HEK293 (cell line): ENCODE data around the gene KLK10.

Source experiments
- CTCF ChIA-PET: fragments of 350-600 bp; formaldehyde crosslinking; extraction: SDS; loops from one replicate; lab custom pipeline; 2021; ENCODE audit warnings: antibody characterized with exemption; lab: Yijun Ruan, JAX
- POLR2A ChIA-PET: fragments of 300-600 bp; formaldehyde crosslinking; extraction: SDS; loops from one replicate; lab custom pipeline; 2020; ENCODE audit warnings: antibody characterized with exemption, inconsistent platforms; lab: Yijun Ruan, JAX
- H3K27ac ChIP-seq: fragments of 200-500 bp; sonication (Bioruptor generic); 2 replicates; pipeline ENCODE4 v1.5.1; 2014; ENCODE audit warnings: low read depth, low read length, control low read depth, inconsistent platforms; ENCODE audit errors: extremely low read depth
- H3K36me3 ChIP-seq, 2 experiments: fragments of 200-500 bp in 1 of 2; sonication (Bioruptor generic) in 1 of 2; 1 replicate in 1 of 2; 2 replicates in 1 of 2; pipeline ENCODE4 v1.5.1; 2014 to 2017; ENCODE audit warnings: inconsistent platforms in 2 of 2, low read length in 2 of 2; ENCODE audit not compliant: control insufficient read depth in 2 of 2, insufficient read depth in 1 of 2
- H3K4me1 ChIP-seq: fragments of 200-500 bp; sonication (Bioruptor generic); 2 replicates; pipeline ENCODE4 v1.5.1; 2014; ENCODE audit warnings: mild to moderate bottlenecking, low read length, inconsistent platforms; ENCODE audit not compliant: control insufficient read depth, insufficient read depth
- H3K4me3 ChIP-seq: 2 replicates; pipeline ENCODE4 v1.5.1; 2011; ENCODE audit warnings: low read depth, mild to moderate bottlenecking, control low read depth, low read length, moderate library complexity
- H3K9me3 ChIP-seq: fragments of 200-500 bp; sonication (Bioruptor generic); 2 replicates; pipeline ENCODE4 v1.5.1; 2014; ENCODE audit warnings: low read depth, low read length, inconsistent platforms; ENCODE audit not compliant: control insufficient read depth, insufficient read depth
- BCL11A ChIP-seq: fragments of 450-650 bp; formaldehyde crosslinking; IDR thresholded peaks from 2 replicates; pipeline ENCODE4 v1.5.1; 2016; ENCODE audit warnings: low read depth, missing biosample characterization, missing genetic modification characterization
- HOXD13 ChIP-seq: sonication (generic); formaldehyde crosslinking; IDR thresholded peaks from 2 replicates; pipeline ENCODE4 v1.8.0; 2022; ENCODE audit warnings: missing genetic modification reagents, borderline replicate concordance
- KLF10 ChIP-seq: fragments of 450-650 bp; IDR thresholded peaks from 2 replicates; pipeline ENCODE4 v1.5.1; 2018; ENCODE audit warnings: missing biosample characterization, mild to moderate bottlenecking, missing genetic modification characterization
- REST ChIP-seq: fragments of 450-650 bp; formaldehyde crosslinking; IDR thresholded peaks from 2 replicates; pipeline ENCODE4 v1.5.1; 2016; ENCODE audit warnings: missing biosample characterization, missing genetic modification characterization
- SCRT1 ChIP-seq: fragments of 450-650 bp; formaldehyde crosslinking; IDR thresholded peaks from 2 replicates; pipeline ENCODE4 v1.5.1; 2016; ENCODE audit warnings: missing biosample characterization, missing genetic modification characterization, borderline replicate concordance
- SP3 ChIP-seq: fragments of 450-650 bp; formaldehyde crosslinking; IDR thresholded peaks from 2 replicates; pipeline ENCODE4 v1.5.1; 2016; ENCODE audit warnings: missing biosample characterization, missing genetic modification characterization
- ZFP41 ChIP-seq: fragments of 450-650 bp; formaldehyde crosslinking; IDR thresholded peaks from 2 replicates; pipeline ENCODE4 v1.5.1; 2016; ENCODE audit warnings: missing biosample characterization, missing genetic modification characterization, borderline replicate concordance
- ZNF121 ChIP-seq: fragments of 450-650 bp; formaldehyde crosslinking; IDR thresholded peaks from 2 replicates; pipeline ENCODE4 v1.5.1; 2016; ENCODE audit warnings: missing biosample characterization, missing genetic modification characterization
- ZNF157 ChIP-seq: fragments of 450-650 bp; formaldehyde crosslinking; IDR thresholded peaks from 2 replicates; pipeline ENCODE4 v1.5.1; 2016; ENCODE audit warnings: missing biosample characterization, missing genetic modification characterization
- ZNF202 ChIP-seq: fragments of 450-650 bp; formaldehyde crosslinking; IDR thresholded peaks from 2 replicates; pipeline ENCODE4 v1.5.1; 2016; ENCODE audit warnings: missing biosample characterization, missing genetic modification characterization, borderline replicate concordance
- ZNF416 ChIP-seq: fragments of 450-650 bp; formaldehyde crosslinking; IDR thresholded peaks from 2 replicates; pipeline ENCODE4 v1.5.1; 2016; ENCODE audit warnings: missing biosample characterization, missing genetic modification characterization
- ZNF510 ChIP-seq: fragments of 450-650 bp; formaldehyde crosslinking; IDR thresholded peaks from 2 replicates; pipeline ENCODE4 v1.5.1; 2018; ENCODE audit warnings: mild to moderate bottlenecking, missing genetic modification characterization, missing biosample characterization; ENCODE audit not compliant: insufficient replicate concordance
- ZNF513 ChIP-seq: fragments of 450-650 bp; IDR thresholded peaks from 2 replicates; pipeline ENCODE4 v1.5.1; 2018; ENCODE audit warnings: missing biosample characterization, missing genetic modification characterization
- ZNF629 ChIP-seq: fragments of 450-650 bp; formaldehyde crosslinking; IDR thresholded peaks from 2 replicates; pipeline ENCODE4 v1.5.1; 2017; ENCODE audit warnings: missing biosample characterization, missing genetic modification characterization
- ZNF791 ChIP-seq: fragments of 450-650 bp; formaldehyde crosslinking; IDR thresholded peaks from 2 replicates; pipeline ENCODE4 v1.5.1; 2016; ENCODE audit warnings: missing biosample characterization, missing genetic modification characterization
- ZSCAN18 ChIP-seq: fragments of 450-650 bp; formaldehyde crosslinking; IDR thresholded peaks from 2 replicates; pipeline ENCODE4 v1.5.1; 2016; ENCODE audit warnings: missing biosample characterization, missing genetic modification characterization
- TF ChIP-seq, protein P1 (sequence below): fragments of 450-650 bp; formaldehyde crosslinking; IDR thresholded peaks from 2 replicates; pipeline ENCODE4 v1.5.1; 2016; ENCODE audit warnings: missing biosample characterization, missing genetic modification characterization
- TF ChIP-seq, protein P2 (sequence below): fragments of 450-650 bp; formaldehyde crosslinking; IDR thresholded peaks from 2 replicates; pipeline ENCODE4 v1.5.0; 2017; ENCODE audit warnings: missing biosample characterization, missing genetic modification characterization, borderline replicate concordance

Gene KLK10

DNA sequence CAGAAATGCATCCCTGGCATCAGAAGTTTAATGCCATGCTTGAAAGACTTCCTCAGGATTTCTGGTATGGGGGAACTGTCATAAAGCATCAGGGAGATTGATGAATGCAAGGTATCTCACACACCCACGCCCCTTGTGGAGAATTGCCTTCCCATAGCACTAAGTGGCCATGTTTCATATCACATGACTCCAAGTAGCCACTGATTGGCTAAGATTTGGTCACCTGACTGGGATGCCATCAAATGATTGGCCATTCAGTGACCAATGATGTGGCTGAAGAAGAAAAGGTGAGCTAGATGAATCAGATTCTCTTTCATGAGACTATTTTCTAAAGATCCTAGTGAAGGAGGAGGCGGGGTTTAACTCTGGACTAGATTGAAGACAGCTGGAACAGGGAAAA, 25.4 kb downstream of the KLK10 start:
- no peaks in the 10 kb centered on the region for H3K9me3 ChIP-seq
- H3K4me3 ChIP-seq, result no peak overlapping the region
- CTCF ChIA-PET, result interaction anchor here (1.2 to 1.3 kb wide), 2 partner anchors 23 to 27 kb away, joined by 3 to 6 read pairs; no protein-coding TSS in a partner anchor
- POLR2A ChIA-PET, result interaction anchor here (0.6 kb wide), 1 partner anchor 8 kb away, joined by 3 read pairs; no protein-coding TSS in a partner anchor
- no peaks in the 10 kb centered on the region for H3K36me3 ChIP-seq
- TF ChIP-seq ZFP41 (tag by site-specific recombination) (no peak), ZNF791 (tag by site-specific recombination) (no peak), ZNF513 (tag by site-specific recombination) (no peak), REST (tag by site-specific recombination) (no peak), ZNF121 (no peak), ZSCAN18 (tag by site-specific recombination) (no peak), SP3 (tag by site-specific recombination) (no peak), KLF10 (tag by site-specific recombination) (no peak)
- TF ChIP-seq, protein P1, sequence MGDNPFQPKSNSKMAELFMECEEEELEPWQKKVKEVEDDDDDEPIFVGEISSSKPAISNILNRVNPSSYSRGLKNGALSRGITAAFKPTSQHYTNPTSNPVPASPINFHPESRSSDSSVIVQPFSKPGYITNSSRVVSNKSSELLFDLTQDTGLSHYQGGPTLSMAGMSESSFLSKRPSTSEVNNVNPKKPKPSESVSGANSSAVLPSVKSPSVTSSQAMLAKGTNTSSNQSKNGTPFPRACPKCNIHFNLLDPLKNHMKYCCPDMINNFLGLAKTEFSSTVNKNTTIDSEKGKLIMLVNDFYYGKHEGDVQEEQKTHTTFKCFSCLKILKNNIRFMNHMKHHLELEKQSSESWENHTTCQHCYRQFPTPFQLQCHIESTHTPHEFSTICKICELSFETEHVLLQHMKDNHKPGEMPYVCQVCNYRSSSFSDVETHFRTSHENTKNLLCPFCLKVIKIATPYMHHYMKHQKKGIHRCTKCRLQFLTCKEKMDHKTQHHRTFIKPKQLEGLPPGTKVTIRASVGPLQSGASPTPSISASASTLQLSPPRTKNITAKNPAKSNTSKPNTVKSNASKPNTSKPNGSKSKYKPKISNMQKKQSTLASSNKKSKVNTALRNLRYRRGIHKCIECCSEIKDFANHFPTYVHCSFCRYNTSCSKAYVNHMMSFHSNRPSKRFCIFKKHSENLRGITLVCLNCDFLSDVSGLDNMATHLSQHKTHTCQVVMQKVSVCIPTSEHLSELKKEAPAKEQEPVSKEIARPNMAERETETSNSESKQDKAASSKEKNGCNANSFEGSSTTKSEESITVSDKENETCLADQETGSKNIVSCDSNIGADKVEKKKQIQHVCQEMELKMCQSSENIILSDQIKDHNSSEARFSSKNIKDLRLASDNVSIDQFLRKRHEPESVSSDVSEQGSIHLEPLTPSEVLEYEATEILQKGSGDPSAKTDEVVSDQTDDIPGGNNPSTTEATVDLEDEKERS (tag by site-specific recombination), result no peak
- TF ChIP-seq, all 188 proteins: peak for 0
- no peaks in the 10 kb centered on the region for H3K4me1 ChIP-seq
- H3K27ac ChIP-seq, result no peak overlapping the region

DNA sequence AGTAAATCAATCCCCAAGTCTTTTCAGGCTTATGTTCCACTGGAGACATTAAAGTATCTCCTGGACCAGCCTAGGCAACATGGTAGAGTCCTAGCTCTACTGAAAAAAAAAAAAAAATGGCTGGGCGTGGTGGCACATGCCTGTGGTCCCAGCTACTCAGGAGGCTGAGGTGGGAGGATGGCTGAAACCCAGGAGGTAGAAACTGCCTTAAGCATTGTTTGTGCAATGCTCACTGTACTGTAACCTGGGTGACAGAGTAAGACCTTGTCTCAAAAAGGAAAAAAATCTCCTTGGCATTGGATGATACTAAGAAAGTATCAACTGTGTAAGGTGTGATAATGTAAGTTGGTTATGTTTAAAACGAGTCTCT, 26.9 kb downstream of the KLK10 start:
- H3K36me3 ChIP-seq, result no peaks in the 10 kb centered on the region
- POLR2A ChIA-PET, result interaction anchor here (0.6 kb wide), 1 partner anchor 56 kb away, joined by 4 read pairs; no protein-coding TSS in a partner anchor
- CTCF ChIA-PET, result interaction anchor here (0.7 to 1.5 kb wide), 4 partner anchors 29 to 138 kb away, joined by 3 to 4 read pairs (median 4); no protein-coding TSS in a partner anchor
- H3K27ac ChIP-seq, result no peak overlapping the region
- H3K4me1 ChIP-seq, result no peaks in the 10 kb centered on the region
- H3K9me3 ChIP-seq, result no peaks in the 10 kb centered on the region
- no peak overlapping the region for H3K4me3 ChIP-seq
- TF ChIP-seq SCRT1 (tag by site-specific recombination), result no peak
- TF ChIP-seq ZNF202 (tag by site-specific recombination), result no peak
- TF ChIP-seq BCL11A (tag by site-specific recombination), result no peak
- TF ChIP-seq ZNF629, result no peak
- no peak for TF ChIP-seq ZNF510 (tag by site-specific recombination)
- TF ChIP-seq ZNF157 (tag by site-specific recombination), result no peak
- TF ChIP-seq ZNF513 (tag by site-specific recombination), result no peak
- TF ChIP-seq ZNF416 (tag by site-specific recombination), result no peak
- TF ChIP-seq HOXD13 (CRISPR knock-in tag), result no peak
- TF ChIP-seq, protein P2, sequence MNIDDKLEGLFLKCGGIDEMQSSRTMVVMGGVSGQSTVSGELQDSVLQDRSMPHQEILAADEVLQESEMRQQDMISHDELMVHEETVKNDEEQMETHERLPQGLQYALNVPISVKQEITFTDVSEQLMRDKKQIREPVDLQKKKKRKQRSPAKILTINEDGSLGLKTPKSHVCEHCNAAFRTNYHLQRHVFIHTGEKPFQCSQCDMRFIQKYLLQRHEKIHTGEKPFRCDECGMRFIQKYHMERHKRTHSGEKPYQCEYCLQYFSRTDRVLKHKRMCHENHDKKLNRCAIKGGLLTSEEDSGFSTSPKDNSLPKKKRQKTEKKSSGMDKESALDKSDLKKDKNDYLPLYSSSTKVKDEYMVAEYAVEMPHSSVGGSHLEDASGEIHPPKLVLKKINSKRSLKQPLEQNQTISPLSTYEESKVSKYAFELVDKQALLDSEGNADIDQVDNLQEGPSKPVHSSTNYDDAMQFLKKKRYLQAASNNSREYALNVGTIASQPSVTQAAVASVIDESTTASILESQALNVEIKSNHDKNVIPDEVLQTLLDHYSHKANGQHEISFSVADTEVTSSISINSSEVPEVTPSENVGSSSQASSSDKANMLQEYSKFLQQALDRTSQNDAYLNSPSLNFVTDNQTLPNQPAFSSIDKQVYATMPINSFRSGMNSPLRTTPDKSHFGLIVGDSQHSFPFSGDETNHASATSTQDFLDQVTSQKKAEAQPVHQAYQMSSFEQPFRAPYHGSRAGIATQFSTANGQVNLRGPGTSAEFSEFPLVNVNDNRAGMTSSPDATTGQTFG (tag by site-specific recombination), result no peak
